WTC11 (cell line): ENCODE measurements around the gene EP300. TPM values are rescaled to one million over a fixed set of nuclear protein-coding genes. Genes with fewer than 3 reads are reported as not detected.

Experiments
- ATAC-seq: fragments of 200-7000 bp; cut with Tn5 transposase; 2 replicates; pipeline ENCODE4 v1.10.0; 2021; ENCODE audit warnings: mild to moderate bottlenecking, moderate library complexity
- CTCF ChIA-PET: fragments of 300-600 bp; sonication (Branson Sonifier 250); formaldehyde crosslinking; loops from one replicate; lab custom pipeline; 2021; ENCODE audit warnings: antibody characterized with exemption; lab: Charles Lee
- POLR2A ChIA-PET: fragments of 350-600 bp; sonication (Branson Sonifier 250); formaldehyde crosslinking; loops from one replicate; lab custom pipeline; 2021; ENCODE audit warnings: antibody characterized with exemption; lab: Charles Lee
- DNase-seq: peaks from one replicate; pipeline ENCODE4 v3.0.0; 2021; ENCODE audit warnings: low spot score
- H3K27ac Mint-ChIP-seq: 2 replicates; pipeline ENCODE4 v1.8.0; 2021; ENCODE audit warnings: mixed read lengths
- H3K27me3 Mint-ChIP-seq: 2 replicates; pipeline ENCODE4 v1.8.0; 2021; ENCODE audit warnings: low read depth, mild to moderate bottlenecking, moderate library complexity, mixed read lengths
- H3K36me3 Mint-ChIP-seq: 2 replicates; pipeline ENCODE4 v1.8.0; 2021; ENCODE audit warnings: mixed read lengths
- H3K4me1 Mint-ChIP-seq: 2 replicates; pipeline ENCODE4 v1.8.0; 2022; ENCODE audit warnings: mixed read lengths
- H3K4me3 Mint-ChIP-seq: 2 replicates; pipeline ENCODE4 v1.8.0; 2021; ENCODE audit warnings: mild to moderate bottlenecking, moderate library complexity, mixed read lengths
- H3K9me3 Mint-ChIP-seq: 2 replicates; pipeline ENCODE4 v1.8.0; 2021; ENCODE audit warnings: mixed read lengths
- ATF2 ChIP-seq: sonication (generic); formaldehyde crosslinking; IDR thresholded peaks from 2 replicates; pipeline ENCODE4 v1.8.1; 2022; ENCODE audit warnings: low read depth, missing genetic modification reagents, borderline replicate concordance
- CDX4 ChIP-seq: fragments of 250-450 bp; sonication (Bioruptor Pico); IDR thresholded peaks from 2 replicates; pipeline ENCODE4 v1.9.0; 2021; ENCODE audit warnings: moderate library complexity, mild to moderate bottlenecking, inconsistent platforms, borderline replicate concordance
- E2F1 ChIP-seq: sonication (generic); formaldehyde crosslinking; IDR thresholded peaks from 2 replicates; pipeline ENCODE4 v1.8.0; 2022; ENCODE audit warnings: mild to moderate bottlenecking, missing genetic modification reagents
- ESRRA ChIP-seq: sonication (generic); formaldehyde crosslinking; IDR thresholded peaks from 2 replicates; pipeline ENCODE4 v1.8.1; 2022; ENCODE audit warnings: mild to moderate bottlenecking, missing genetic modification reagents, borderline replicate concordance
- FOXJ3 ChIP-seq: sonication (generic); formaldehyde crosslinking; IDR thresholded peaks from 2 replicates; pipeline ENCODE4 v1.9.0; 2021; ENCODE audit warnings: missing genetic modification reagents, mild to moderate bottlenecking, borderline replicate concordance
- FOXK1 ChIP-seq: sonication (generic); formaldehyde crosslinking; IDR thresholded peaks from 2 replicates; pipeline ENCODE4 v1.8.0; 2022; ENCODE audit warnings: mild to moderate bottlenecking, moderate library complexity, missing genetic modification reagents
- GABPB1 ChIP-seq: sonication (generic); formaldehyde crosslinking; IDR thresholded peaks from 2 replicates; pipeline ENCODE4 v1.8.1; 2023; ENCODE audit warnings: mild to moderate bottlenecking, missing genetic modification reagents
- IRF1 ChIP-seq: sonication (generic); formaldehyde crosslinking; IDR thresholded peaks from 2 replicates; pipeline ENCODE4 v1.8.0; 2023; ENCODE audit warnings: missing genetic modification reagents
- OVOL2 ChIP-seq: fragments of 250-450 bp; sonication (Bioruptor Pico); IDR thresholded peaks from 2 replicates; pipeline ENCODE4 v1.9.0; 2021; ENCODE audit warnings: mild to moderate bottlenecking, borderline replicate concordance
- PRRX2 ChIP-seq: fragments of 250-450 bp; sonication (Bioruptor Pico); IDR thresholded peaks from 2 replicates; pipeline ENCODE4 v1.8.0; 2021; ENCODE audit warnings: mild to moderate bottlenecking
- RELA ChIP-seq: sonication (generic); formaldehyde crosslinking; IDR thresholded peaks from 2 replicates; pipeline ENCODE4 v1.8.1; 2022; ENCODE audit warnings: missing genetic modification reagents, mild to moderate bottlenecking, borderline replicate concordance
- RORB ChIP-seq: fragments of 250-450 bp; sonication (Bioruptor Pico); IDR thresholded peaks from 2 replicates; pipeline ENCODE4 v1.9.0; 2021; ENCODE audit warnings: mild to moderate bottlenecking
- STAT6 ChIP-seq: sonication (generic); formaldehyde crosslinking; conservative IDR thresholded peaks from 2 replicates; pipeline ENCODE4 v1.8.1; 2023; ENCODE audit warnings: mild to moderate bottlenecking, low read depth, missing genetic modification reagents, moderate library complexity
- TCF7 ChIP-seq: sonication (generic); formaldehyde crosslinking; IDR thresholded peaks from 2 replicates; pipeline ENCODE4 v1.8.0; 2022; ENCODE audit warnings: mild to moderate bottlenecking, low read depth, missing genetic modification reagents, moderate library complexity
- USF2 ChIP-seq: sonication (generic); formaldehyde crosslinking; IDR thresholded peaks from 2 replicates; pipeline ENCODE4 v1.8.1; 2023; ENCODE audit warnings: mild to moderate bottlenecking, missing genetic modification reagents, moderate library complexity
- ZNF219 ChIP-seq: sonication (generic); formaldehyde crosslinking; IDR thresholded peaks from 2 replicates; pipeline ENCODE4 v1.8.0; 2023; ENCODE audit warnings: missing genetic modification reagents, mild to moderate bottlenecking, borderline replicate concordance
- ZNF232 ChIP-seq: sonication (generic); formaldehyde crosslinking; IDR thresholded peaks from 2 replicates; pipeline ENCODE4 v1.8.0; 2022; ENCODE audit warnings: mild to moderate bottlenecking, missing genetic modification reagents
- ZNF317 ChIP-seq: sonication (generic); formaldehyde crosslinking; IDR thresholded peaks from 2 replicates; pipeline ENCODE4 v1.8.1; 2023; ENCODE audit warnings: low read depth, mild to moderate bottlenecking, moderate library complexity, missing genetic modification reagents, borderline replicate concordance
- ZNF416 ChIP-seq: fragments of 250-450 bp; sonication (Bioruptor Pico); IDR thresholded peaks from 2 replicates; pipeline ENCODE4 v1.9.0; 2021; ENCODE audit warnings: mild to moderate bottlenecking, inconsistent platforms
- ZNF423 ChIP-seq: fragments of 250-450 bp; sonication (Bioruptor Pico); IDR thresholded peaks from 2 replicates; pipeline ENCODE4 v2.1.2; 2022; ENCODE audit warnings: mild to moderate bottlenecking, moderate library complexity
- ZNF425 ChIP-seq: fragments of 250-450 bp; sonication (Bioruptor Pico); conservative IDR thresholded peaks from 2 replicates; pipeline ENCODE4 v1.9.0; 2021; ENCODE audit warnings: mild to moderate bottlenecking
- total RNA-seq: library from RNA; stranded (reverse); gene quantifications from 3 replicates; pipeline ENCODE4 v1.2.3, GENCODE V29; 2021
- TF ChIP-seq, protein P1 (sequence below): sonication (generic); formaldehyde crosslinking; IDR thresholded peaks from 2 replicates; pipeline ENCODE4 v1.8.1; 2023; ENCODE audit warnings: mild to moderate bottlenecking, missing genetic modification reagents, moderate library complexity

Gene EP300
- total RNA-seq, 1 experiment from 2014 or later = 97.1 TPM

DNA sequence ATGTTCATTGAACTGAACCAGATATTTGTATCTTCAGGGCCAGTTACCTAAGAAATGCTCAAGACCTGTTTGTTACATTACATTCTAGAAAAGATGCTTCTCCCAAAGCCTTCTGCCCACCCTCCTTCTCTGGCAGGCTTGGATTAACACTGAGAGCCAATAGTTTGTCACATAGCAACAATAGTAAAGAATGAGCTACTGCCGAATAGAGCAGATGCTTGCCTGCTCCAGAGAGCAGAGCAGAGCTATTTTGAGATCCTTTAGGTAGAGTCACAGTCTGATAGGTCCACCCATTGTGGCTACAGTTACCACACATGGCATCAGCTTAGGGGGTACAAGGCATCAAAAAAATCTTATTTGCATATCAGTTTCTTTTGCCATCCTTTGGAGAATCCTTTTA is 13.5 kb upstream of the EP300 start:
- TF ChIP-seq ZNF219 (CRISPR knock-in tag) = no peak
- no peak for TF ChIP-seq RELA (CRISPR knock-in tag)
- TF ChIP-seq FOXK1 (CRISPR knock-in tag) = no peak
- no peak for TF ChIP-seq OVOL2 (CRISPR knock-in tag)
- no peak for TF ChIP-seq STAT6 (CRISPR knock-in tag)
- no peak for TF ChIP-seq E2F1 (CRISPR knock-in tag)
- TF ChIP-seq TCF7 (CRISPR knock-in tag) = no peak
- TF ChIP-seq USF2 (CRISPR knock-in tag) = no peak
- TF ChIP-seq RORB = no peak
- TF ChIP-seq, protein P1, sequence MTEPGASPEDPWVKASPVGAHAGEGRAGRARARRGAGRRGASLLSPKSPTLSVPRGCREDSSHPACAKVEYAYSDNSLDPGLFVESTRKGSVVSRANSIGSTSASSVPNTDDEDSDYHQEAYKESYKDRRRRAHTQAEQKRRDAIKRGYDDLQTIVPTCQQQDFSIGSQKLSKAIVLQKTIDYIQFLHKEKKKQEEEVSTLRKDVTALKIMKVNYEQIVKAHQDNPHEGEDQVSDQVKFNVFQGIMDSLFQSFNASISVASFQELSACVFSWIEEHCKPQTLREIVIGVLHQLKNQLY (CRISPR knock-in tag) = no peak
- no peak for TF ChIP-seq ZNF425 (CRISPR knock-in tag)
- TF ChIP-seq, all 79 proteins: peak for 0
- H3K36me3 Mint-ChIP-seq = no peaks in the 10 kb centered on the region
- no peaks in the 10 kb centered on the region for H3K9me3 Mint-ChIP-seq
- ATAC-seq (no peak), DNase-seq (no peak)
- H3K4me3 Mint-ChIP-seq = no peak overlapping the region
- H3K4me1 Mint-ChIP-seq = no peaks in the 10 kb centered on the region
- no peaks in the 10 kb centered on the region; the same call in 1 of the 2 replicates for H3K27me3 Mint-ChIP-seq
- POLR2A ChIA-PET = no interaction called here
- no peak overlapping the region for H3K27ac Mint-ChIP-seq
- CTCF ChIA-PET = interaction anchor here (1.3 kb wide), 1 partner anchor 159 kb away, joined by 3 read pairs; no protein-coding TSS in a partner anchor

DNA sequence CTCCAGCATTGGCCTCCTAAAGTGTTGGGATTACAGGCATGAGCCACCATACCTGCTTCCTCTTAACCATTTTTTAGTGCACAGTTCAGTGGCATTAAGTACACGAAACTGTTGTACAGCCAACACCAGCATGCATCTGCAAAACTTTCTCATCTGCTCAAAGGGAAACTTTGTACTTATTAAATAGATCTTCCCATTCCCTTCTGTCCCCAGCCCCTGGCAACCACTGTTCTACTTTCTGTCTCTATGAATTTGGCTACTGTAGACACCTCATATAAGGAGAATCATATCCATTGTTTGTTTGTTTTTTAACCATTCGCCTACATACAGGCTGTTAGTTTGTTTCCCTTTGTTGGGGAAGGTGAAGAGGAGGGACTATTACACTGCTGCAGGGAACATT is 6.5 kb upstream of the EP300 start:
- no peak for DNase-seq
- Mint-ChIP-seq H3K4me3 (no peak overlapping the region), H3K27me3 (no peaks in the 10 kb centered on the region; the same call in 1 of the 2 replicates), H3K36me3 (no peaks in the 10 kb centered on the region), H3K4me1 (peaks cover 4% of the 10 kb centered on the region), H3K9me3 (no peaks in the 10 kb centered on the region), H3K27ac (no peak overlapping the region)
- ChIA-PET POLR2A (no interaction called here), CTCF (no interaction called here)
- TF ChIP-seq FOXJ3 (CRISPR knock-in tag) (no peak), ESRRA (CRISPR knock-in tag) (no peak), ATF2 (CRISPR knock-in tag) (no peak), IRF1 (CRISPR knock-in tag) (no peak), ZNF416 (no peak), GABPB1 (CRISPR knock-in tag) (no peak), OVOL2 (CRISPR knock-in tag) (no peak), ZNF232 (CRISPR knock-in tag) (no peak), CDX4 (CRISPR knock-in tag) (no peak), ZNF219 (CRISPR knock-in tag) (no peak), PRRX2 (CRISPR knock-in tag) (no peak), ZNF423 (CRISPR knock-in tag) (no peak), ZNF317 (CRISPR knock-in tag) (no peak)
- ATAC-seq = no peak
